ELF-1 (cell line): ENCODE data around the gene HUS1B.
"Not testable (repeated sequence)": the region's sequence is repeated elsewhere in the genome, so short reads cannot be mapped to it uniquely, and the experiment has no call there.

Experiments used
- DNase-seq: peaks from one replicate; pipeline ENCODE4 v3.0.0-alpha.2; 2016; ENCODE audit warnings: low read depth, low spot score

Gene HUS1B

DNA sequence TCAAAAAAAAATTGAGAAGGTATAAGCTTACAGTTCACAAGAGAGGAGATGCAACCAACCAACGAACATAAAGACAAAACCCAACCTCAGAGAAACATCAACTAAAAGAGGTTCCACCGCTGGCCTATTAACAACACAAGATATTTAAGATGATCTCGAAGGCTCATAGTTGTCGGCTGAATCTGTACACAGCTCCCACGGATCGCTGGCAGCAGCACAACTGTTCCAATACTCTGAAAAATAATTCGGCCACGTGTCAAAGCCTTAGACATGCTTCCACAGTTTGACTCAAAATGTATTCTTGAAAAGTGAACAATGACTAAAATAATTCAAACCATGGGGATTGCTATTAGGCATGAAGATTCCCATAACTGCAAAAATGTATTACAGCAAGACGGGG is 22.4 kb upstream of the HUS1B start:
- no peak for DNase-seq

DNA sequence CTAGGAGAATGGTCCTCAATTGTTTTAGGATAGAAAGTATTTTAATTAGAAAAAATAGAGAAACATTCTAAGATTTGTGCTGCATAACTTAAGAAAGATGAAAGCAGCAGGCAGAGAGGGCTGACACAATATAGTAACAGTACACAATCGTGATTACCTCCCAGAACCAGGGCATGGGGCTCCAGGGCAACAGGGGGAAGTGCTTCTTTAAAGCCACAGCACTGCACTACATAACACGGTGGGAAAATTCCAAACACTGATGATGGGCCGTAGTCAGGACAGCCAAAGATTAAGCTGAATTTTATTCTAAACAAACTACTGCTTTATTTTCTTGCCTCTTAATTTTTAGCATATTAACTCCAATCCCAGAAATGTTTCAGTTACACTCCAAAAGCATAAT is 21.6 kb upstream of the HUS1B start:
- DNase-seq = no peak

DNA sequence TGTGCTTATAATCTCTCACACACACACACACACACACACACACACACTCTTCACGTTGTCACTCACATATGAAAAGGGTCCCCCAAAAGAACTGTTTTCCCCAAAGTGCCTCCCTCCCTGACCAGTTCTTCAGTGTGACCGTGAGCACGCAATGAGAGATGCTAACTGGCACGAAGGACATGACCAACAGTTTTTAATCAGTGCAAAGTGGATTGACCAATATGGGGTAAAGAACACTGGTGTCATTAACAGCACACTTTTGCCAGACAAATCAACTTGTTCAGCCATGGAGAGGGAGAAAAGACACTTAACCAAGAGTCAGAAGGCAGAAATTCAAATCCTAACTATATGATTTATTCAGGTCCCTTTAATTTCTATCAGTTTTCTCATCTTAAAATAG is 21.0 kb upstream of the HUS1B start:
- no peak for DNase-seq

DNA sequence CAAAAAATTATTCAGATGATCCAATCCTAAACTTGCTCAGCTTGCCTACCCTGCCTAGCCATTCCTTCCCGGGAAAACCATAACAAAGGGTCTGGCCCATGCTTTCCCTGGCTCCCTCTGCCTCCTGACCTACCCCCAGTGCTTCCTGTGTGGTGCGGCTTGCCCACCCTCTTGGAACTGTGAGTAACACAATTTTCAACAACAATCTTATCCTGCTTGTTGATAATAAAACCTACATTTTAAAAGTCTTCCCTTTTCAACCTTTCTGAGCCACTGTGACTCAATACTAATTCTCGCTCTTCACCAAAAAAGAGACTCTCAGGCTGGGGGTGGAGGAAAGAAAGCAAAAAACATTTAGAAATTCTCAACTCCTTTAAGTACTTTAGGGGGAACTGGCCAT is 18.1 kb upstream of the HUS1B start:
- DNase-seq = no peak

DNA sequence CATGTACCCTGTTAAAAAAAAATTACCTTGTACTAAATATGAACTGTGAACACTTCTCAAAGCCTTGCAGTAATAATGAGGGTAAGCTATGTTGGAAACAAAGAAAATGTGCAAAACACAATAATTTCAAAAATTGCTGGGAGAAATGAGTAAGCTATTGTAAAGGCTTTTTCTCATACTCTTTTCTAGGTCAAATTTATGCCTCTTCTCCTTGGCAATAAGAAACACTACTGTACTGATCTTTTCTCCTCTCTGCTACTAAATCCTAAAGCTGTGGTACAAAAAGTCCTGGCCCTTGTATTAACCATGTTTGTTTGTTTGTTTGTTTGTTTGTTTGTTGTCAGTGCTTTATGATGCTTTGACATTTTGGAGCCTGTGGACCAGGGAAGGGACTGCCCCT is 17.5 kb upstream of the HUS1B start:
- no peak for DNase-seq

DNA sequence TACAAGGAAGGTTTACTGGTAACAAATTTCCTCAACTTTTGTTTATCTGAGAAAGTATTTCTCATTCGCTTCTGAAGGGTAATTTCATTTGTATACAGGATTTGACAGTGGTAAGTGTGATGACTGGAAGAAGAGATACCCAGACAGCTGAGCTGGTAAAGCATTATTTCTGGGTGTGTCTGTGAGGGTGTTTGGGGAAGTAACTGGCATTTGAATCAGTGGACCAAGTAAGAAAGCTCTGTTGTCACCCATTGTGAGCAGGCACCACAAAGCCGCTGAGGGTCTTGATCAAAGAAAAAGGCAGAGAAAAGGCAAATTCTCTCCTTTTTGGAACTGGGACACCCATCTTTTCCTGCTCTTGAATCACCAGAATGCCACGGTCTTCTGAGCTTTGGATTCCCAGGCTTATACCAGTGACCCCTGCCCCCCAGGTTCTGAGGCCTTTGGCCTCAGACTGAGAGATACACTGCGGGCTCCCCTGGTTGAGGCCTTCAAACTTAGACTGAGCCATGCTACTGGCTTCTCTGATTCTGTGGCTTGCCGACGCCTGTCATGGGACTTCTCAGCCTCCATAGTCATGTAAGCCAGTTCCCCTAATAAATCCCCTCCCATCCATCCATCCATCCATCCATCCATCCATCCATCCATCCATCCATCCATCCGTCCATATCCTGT is 10.5 kb upstream of the HUS1B start:
- DNase-seq = no peak

DNA sequence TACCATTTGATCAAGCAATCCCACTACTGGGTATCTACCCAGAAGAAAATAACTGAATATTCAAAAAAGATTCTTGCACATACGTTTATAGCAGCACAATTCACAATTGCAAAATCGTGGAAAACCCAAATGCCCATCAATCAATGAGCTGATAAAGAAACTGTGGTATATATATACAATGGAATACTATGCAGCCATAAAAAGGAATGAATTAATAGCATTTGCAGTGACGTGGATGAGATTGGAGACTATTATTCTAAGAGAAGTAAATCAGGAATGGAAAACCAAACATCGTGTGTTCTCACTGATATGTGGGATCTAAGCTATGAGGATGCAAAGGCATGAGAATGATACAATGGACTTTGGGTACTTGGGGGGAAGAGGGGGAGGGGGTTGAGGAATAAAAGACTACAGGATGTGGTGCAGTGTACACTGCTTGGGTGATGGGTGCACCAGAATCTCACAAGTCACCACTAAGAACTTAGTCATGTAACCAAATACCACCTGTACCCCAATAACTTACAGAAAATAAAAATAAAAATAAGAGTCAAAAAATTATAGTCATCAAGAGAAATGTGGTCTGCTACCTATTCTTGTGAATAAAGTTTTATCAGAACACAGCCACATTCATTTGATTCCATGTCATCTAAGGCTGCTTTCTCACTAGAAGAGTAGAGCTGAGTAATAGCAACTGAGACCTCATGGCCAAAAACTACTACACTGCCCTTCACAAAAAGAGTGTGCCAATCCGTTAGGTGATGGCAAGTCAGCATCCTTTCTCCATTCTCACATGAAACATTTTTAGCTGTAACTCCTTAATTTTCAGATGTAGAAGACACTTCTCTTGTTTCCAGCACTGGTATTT is 8.7 kb upstream of the HUS1B start:
- DNase-seq = no peak

DNA sequence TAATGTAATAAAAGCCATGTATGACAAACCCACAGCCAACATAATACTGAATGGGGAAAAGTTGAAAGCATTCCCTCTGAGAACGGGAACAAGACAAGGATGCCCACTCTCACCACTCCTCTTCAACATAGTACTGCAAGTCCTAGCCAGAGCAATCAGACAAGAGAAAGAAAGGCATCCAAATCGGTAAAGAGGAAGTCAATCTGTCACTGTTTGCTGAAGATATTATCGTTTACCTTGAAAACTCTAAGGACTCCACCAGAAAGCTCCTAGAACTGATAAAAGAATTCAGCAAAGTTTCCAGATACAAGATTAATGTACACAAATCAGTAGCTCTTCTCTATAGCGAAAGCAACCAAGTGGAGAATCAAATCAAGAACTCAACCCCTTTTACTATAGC is 6.9 kb upstream of the HUS1B start:
- not testable (repeated sequence) for DNase-seq

DNA sequence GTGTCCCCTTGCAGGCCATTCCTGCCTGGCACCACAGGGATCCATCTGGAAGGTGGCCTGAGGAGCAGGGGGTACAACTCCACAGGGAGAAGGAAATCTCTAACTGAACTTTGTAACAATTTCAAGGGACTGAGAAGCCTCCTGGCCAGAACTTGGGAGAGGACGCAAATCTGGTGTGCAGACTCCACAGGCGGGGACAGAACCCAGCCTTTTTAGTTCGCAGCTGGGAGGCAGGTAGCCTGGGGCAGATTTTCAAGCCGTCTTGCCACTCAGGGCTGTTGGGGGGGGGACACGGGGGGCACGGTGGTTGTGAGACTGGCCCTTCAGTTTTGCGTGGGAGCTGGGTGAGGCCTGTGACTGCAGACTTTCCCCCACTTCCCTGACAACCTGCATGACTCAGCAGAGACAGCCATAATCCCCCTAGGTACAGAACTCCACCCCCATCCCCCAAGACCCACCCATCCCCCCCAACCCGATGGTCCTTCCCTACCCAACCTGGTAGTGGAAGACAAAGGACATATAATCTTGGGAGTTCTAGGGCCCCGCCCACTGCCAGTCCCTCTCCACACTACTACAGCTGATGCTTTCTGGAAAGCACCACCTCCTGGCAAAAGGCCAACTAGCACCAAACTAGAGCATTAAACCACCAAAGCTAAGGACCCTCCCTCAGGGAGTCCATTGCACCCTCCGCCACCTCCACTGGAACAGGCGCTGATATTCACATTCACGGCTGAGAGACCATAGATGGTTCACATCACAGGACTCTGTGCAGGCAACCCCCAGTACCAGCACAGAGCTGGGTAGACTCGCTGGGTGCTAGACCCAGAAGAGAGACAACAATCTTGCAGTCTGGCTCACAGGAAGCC is 3.0 kb upstream of the HUS1B start:
- DNase-seq = peak; percentile 84

DNA sequence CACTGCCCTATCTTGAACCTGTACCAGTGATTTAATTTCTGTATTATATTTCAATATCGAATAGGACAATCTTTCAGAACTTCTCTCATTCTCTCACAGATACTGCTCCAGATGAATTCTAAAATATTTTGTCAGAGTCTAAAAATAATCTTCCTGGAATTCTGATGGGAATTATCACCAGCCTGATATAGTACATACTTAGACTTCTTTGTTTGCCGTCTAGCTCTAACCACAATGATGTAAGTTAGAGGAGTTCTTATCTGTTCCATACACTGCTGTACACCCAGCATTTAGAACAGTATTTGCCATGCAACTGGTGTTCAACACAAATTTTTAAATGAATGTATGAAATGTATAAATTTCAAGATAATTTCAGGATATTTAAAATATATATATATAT is 1.3 kb upstream of the HUS1B start:
- no peak for DNase-seq

DNA sequence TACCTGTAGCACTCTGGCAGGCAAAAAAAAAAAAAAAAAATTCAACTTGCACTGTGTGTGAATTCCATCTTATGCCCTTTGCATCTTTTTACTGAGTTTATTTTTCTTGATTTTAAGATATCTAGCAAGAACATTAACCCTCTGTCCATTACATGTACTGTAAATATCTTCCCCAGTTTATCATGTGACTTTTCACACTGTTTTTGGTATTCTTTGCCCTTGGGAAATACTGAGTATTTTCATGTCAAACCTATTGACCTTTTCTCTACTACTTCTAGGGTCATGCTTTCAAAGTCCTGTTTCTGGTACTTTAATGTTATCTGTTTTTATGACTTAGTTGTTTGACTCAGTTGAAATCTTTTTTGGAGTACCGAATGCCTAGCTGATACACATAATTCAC is 843 bp upstream of the HUS1B start:
- no peak for DNase-seq

DNA sequence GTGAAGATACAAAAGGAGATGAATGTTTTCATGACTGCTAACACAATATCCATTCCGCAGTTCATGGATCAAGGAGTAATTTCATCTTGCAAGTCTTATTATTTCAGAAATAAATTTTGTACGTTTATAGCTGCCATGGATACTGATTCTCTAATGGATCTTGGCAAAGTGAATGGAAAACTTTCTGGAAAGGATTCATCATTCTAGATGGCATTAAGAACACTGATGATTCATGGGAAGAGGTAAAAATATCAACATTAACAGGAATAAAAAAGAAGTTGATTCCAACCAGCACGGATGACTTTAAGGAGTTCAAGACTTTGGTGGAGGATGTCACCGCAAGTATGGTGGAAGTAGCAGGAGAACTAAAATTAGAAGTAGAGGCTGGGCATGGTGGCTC is 2.8 kb downstream of the HUS1B start:
- DNase-seq = no peak

DNA sequence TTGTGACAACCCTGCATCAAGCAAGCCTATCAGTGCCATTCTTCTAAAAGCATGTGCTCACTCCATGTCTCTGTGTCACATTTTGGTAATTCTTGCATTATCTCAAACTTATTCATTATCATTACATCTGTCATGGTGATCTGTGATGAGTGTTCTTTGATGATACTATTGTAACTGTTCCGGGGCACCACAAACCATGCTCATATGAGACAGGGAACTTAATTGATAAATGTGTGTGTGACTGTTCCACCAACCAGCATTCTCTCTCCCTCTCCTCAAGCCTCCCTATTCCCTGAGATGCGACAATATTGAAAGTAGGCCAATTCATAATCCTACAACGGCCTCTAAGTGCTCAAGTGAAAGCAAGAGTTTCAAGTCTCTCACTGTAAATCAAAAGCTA is 4.0 kb downstream of the HUS1B start:
- DNase-seq = no peak

DNA sequence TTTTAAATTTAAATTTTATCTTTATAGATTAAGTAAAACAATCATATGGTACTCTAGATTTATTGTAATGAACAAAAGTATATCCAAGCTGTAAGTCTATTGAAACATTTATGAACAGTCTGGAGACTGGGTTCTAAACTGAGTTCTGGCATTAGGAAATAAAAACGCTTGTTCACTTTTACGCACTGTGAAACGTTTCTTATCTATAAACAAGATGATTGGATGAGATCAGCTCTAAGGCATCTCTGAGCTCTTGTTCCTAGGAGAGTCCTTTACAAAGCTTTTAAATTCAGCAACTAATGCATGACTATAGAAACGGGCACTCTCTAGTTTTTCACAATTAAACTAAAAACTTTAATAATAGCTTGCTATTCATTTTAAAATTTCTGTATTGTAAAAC is 6.8 kb downstream of the HUS1B start:
- DNase-seq = no peak

DNA sequence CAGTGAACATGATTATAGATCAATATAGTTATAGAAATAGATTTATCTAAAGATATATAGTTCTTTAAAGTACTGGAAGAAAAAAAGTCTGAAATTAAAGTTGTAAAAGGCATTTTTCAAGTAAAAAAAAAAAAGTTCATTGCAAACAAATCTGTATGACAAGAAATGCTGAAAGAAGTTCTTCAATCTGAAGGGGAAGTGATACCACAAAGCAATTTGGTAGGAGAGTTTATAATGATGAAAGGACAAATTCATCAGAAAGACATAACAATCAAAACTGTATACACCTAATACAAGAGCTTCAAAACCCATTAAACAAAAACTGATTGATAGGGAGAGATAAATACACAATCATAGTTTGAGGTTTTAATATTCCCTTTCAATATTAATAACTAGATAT is 14.1 kb downstream of the HUS1B start:
- no peak for DNase-seq

DNA sequence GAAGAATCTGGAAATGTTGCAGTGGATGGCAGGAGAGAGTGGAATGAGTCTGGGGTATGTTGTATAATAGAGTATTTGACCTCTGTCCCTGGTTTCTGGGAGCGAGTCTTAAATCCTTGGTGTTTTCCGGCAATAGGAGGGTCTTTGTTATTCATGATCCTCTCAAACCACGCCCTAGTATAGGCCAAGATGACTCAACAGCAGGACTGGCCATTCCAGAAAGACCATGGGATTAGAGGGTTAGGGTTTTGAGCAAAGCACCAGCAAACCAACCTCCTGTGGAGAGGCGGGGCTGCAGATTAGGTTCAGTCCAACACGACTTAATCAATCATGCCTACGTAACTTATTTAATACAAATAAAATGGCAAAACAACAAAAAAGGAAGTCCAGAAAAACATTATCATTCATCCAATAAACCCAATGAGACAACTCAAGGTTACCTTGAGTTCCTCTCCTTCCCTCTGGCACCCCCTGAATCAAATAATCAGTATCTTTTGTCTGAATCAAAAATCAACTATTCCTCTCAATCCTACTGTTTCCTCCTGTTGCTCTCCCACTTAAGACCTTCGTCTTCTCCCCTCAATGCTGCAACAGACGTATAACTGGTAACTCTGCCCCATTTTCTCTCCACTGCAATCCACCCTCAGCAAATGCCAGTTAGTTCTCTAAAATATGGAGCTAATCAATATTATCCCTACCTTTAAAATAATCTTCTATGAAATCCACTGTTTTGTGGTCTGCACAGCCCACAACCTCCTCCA is 15.5 kb downstream of the HUS1B start:
- DNase-seq = peak; percentile 58

DNA sequence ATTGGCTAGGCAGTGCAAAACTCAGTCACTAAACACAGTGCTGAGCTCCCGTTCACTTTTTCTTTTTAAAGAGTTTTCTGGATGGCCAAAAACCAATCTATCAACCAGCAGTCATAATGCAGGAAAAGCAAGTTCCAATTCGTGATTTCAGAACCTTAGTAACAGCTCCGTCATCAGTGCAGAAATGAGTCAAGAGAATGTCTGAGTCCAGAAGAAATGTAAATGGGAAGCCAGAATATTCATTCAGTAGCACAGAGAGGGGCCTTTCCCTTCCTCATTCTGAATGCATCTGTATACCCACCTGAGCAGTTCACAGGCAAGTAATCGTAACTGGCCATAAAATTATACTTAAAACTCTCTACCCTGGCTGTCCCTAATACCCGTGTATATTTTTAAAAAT is 20.4 kb downstream of the HUS1B start:
- DNase-seq = no peak

DNA sequence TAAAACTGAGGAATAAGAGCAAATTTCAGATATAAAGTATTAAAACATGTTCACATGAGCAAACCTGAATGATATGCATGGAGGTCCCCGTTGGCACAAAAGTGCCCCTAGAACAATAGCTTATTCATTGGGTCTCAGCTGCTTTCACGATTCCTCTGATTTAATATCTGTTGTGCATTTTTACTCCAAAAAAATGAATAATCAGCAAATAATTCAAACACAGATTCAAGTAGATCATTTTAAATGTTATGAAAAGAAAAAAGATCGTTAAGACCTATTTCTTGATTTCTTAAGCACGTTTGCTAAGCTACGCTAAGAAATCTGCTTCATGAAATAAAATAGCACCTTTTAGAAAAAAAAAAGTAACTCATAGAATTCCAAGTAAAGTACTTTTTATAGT is 21.7 kb downstream of the HUS1B start:
- DNase-seq = no peak

DNA sequence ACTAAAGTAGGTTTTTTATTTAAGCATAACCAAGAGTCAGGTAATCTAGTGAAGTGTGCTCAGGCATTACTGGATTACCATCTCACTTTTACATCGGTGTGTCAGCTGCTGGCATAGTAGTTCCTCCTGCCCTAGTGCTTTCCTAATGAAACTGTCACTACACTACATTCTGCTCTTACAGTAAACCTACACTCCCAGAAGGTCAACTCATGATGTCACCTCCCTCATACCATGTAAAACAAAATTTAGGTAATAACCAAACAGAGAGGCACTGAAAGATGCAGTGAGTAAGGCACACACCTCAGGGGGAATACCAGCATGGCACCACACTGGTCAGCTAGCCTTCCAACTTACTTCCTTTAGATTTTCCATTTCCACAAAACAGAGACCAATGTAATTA is 23.3 kb downstream of the HUS1B start:
- no peak for DNase-seq

DNA sequence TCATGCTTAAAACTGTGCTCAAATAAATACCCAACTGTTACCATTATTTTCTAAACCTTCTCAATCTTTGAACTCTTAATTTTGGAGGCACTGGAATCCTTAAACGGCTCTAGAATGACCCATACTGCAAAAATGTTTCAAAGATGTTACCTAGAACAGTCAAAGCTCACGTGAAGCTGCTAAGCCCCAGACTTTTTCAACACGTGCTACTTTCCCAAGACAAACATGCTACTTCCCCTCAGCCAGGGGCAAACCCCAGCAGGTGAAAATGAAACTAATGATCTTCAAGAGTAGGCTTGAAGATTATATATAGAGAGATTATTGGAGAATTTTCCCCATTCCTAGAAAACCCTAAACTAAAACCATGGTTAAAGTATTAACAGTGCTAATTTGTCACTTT is 28.1 kb downstream of the HUS1B start:
- DNase-seq = no peak

DNA sequence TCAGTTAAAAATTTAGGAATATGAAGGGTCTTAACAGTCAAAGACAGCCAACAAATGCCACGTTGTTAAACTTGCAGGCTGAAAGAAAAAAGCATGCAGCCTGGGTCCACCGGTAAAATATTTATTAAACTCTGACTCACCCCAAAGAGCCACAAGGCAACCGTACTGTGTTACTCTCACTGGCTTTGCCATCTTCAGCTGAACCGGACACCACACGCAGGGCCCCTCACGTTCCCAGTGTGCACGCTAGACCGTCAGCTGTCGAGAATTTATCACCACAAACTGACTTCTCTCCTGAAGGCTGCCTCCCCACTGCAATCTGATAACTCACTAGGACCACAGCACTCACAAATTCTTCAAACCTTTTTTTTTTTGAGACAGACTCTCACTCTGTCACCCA is 30.7 kb downstream of the HUS1B start:
- no peak for DNase-seq

DNA sequence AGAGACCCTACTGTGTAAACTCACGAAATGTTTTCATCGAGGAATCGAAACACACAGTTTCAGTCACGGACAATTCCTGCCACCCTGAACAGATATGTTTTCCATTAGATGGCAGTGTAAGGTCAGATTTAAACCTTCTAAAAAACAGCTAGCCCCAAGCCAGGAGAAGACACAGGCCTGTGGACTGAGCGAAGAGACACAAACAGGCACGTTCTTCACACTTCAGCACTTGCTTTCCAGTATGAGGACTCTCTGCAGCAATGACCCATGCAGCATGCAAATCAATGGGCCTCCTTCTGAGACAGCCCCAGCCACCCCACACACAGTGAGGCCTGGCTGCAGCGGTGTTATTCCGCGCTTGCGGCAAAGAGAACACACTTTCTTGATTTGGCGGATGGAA is 31.9 kb downstream of the HUS1B start:
- DNase-seq = peak; percentile 68
